C4-2B (cell line): ENCODE measurements around the gene TMEM123.

Experiments
- ZFX ChIP-seq: fragments of 450-650 bp; IDR thresholded peaks from 2 replicates; pipeline ENCODE4 v1.6.1; 2017
- TF ChIP-seq, protein P1 (sequence below): fragments of 450-650 bp; conservative IDR thresholded peaks from 2 replicates; pipeline ENCODE4 v1.5.1; 2017; ENCODE audit warnings: mild to moderate bottlenecking

DNA sequence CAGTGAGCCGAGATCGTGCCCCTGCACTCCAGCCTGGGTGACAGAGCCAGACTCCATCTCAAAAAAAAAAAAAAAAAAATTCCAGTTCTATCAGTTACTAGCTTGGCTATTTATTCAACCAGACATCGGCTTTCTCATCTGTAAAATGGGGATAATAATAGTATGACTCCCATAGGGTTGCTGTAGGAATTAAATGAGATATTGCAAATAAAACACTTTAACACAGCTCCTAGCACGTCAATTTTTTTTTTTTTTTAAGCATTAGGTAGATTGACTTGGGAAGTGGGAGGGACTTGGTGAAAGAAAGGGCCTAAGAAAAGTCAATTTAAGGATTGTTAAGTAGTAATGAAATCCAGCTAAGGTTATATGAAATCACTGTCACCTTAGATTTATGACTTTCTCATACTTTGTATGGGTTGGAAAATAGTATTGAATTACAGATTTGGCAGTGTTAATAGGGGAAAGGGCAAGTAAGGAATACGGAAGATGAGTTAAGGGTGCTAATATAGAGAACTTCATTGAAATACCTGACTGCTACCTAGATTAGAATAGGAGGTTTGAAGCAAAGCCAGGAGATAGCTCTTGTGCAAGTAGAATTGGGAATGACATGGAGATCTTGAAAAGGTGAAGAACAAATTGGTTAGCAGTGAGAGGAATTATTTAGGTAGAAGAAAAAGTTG is 76.7 kb downstream of the TMEM123 start:
- TF ChIP-seq, protein P1, sequence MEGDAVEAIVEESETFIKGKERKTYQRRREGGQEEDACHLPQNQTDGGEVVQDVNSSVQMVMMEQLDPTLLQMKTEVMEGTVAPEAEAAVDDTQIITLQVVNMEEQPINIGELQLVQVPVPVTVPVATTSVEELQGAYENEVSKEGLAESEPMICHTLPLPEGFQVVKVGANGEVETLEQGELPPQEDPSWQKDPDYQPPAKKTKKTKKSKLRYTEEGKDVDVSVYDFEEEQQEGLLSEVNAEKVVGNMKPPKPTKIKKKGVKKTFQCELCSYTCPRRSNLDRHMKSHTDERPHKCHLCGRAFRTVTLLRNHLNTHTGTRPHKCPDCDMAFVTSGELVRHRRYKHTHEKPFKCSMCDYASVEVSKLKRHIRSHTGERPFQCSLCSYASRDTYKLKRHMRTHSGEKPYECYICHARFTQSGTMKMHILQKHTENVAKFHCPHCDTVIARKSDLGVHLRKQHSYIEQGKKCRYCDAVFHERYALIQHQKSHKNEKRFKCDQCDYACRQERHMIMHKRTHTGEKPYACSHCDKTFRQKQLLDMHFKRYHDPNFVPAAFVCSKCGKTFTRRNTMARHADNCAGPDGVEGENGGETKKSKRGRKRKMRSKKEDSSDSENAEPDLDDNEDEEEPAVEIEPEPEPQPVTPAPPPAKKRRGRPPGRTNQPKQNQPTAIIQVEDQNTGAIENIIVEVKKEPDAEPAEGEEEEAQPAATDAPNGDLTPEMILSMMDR: no peak
- no peak for TF ChIP-seq ZFX
